Keratinocyte (primary cell): ENCODE results near the gene CD27.

Source experiments
- CTCF ChIP-seq, 3 experiments: IDR thresholded peaks in 1 of 3; conservative IDR thresholded peaks in 1 of 3; optimal IDR thresholded peaks in 1 of 3; 2 replicates in 2 of 3; 3 replicates in 1 of 3; pipeline versions ENCODE3 to v1.5.1; 2011; ENCODE audit warnings: low read length in 3 of 3, mild to moderate bottlenecking in 3 of 3, moderate library complexity in 2 of 3, control low read depth in 1 of 3, inconsistent platforms in 1 of 3; ENCODE audit not compliant: insufficient read depth in 2 of 3; ENCODE audit errors: extremely low read depth in 1 of 3
- EZH2 ChIP-seq: IDR thresholded peaks from one replicate; pipeline ENCODE4 v1.6.1; 2012; ENCODE audit warnings: inconsistent platforms, mild to moderate bottlenecking, low read length, moderate library complexity

GRCh38 chr12:6407236-6407954 is 37.4 kb upstream of the CD27 start:
- TF ChIP-seq CTCF (optimal IDR thresholded peaks at IDR 0.05 in 1 of 3, IDR thresholded peaks at IDR 0.05 in 1 of 3, conservative IDR thresholded peaks at IDR 0.05 in 1 of 3; ENCODE audit: extremely low read depth in 1 of 3, insufficient read depth in 2 of 3, low read length in 3 of 3) = no peak
- no peak for TF ChIP-seq EZH2
